Endothelial cell of umbilical vein (primary cell): ENCODE results near the gene ABTB2. TPM values are rescaled to one million over a fixed set of nuclear protein-coding genes. Genes with fewer than 3 reads are reported as not detected.

Experiments used
- BruUV-seq: library from RNA; stranded (reverse); fragments of 400-500 nt; replicated peaks from 2 replicates; lab custom pipeline; 2021; lab: Mats Ljungman, UMichigan
- CTCF ChIA-PET: fragments of 300-600, 350-600 bp; sonication (Branson Sonifier 250); formaldehyde crosslinking; loops from one replicate; lab custom pipeline; 2021; ENCODE audit warnings: antibody characterized with exemption, inconsistent platforms; lab: Charles Lee
- POLR2A ChIA-PET: fragments of 300-600, 350-600 bp; sonication (Branson Sonifier 250); formaldehyde crosslinking; loops from one replicate; lab custom pipeline; 2021; ENCODE audit warnings: antibody characterized with exemption, inconsistent platforms; lab: Charles Lee
- DNase-seq: peaks from one replicate; pipeline ENCODE4 v3.0.0-alpha.2; 2011; ENCODE audit warnings: low read depth, low spot score
- FAIRE-seq: peaks from 2 replicates; lab custom pipeline; 2011; peaks lifted over from hg19 to GRCh38; lab: Jason Lieb, UNC
- H2AFZ ChIP-seq: 2 replicates; pipeline ENCODE4 v1.6.0; 2012; ENCODE audit warnings: low read depth, low read length, control low read depth, inconsistent platforms
- H3K27ac ChIP-seq: 2 replicates; pipeline ENCODE4 v1.5.1; 2011; ENCODE audit warnings: low read depth, mild to moderate bottlenecking, control low read depth, low read length, moderate library complexity; ENCODE audit not compliant: insufficient read depth
- H3K27me3 ChIP-seq, 2 experiments: 2 replicates each; pipeline versions ENCODE4 v1.6.0 to v1.6.1; 2011; ENCODE audit warnings: low read length in 2 of 2, mixed read lengths in 1 of 2; ENCODE audit not compliant: control insufficient read depth in 2 of 2, insufficient read depth in 2 of 2
- H3K36me3 ChIP-seq, 2 experiments: 2 replicates in 1 of 2; 3 replicates in 1 of 2; pipeline ENCODE4 v1.5.1; 2011; ENCODE audit warnings: low read length in 2 of 2, mild to moderate bottlenecking in 1 of 2, moderate library complexity in 1 of 2; ENCODE audit not compliant: control insufficient read depth in 2 of 2, insufficient read depth in 2 of 2; ENCODE audit errors: extremely low read depth in 1 of 2
- H3K4me1 ChIP-seq: 3 replicates; pipeline ENCODE4 v1.5.1; 2011; ENCODE audit warnings: mild to moderate bottlenecking, low read length; ENCODE audit not compliant: control insufficient read depth, insufficient read depth; ENCODE audit errors: extremely low read depth
- H3K4me2 ChIP-seq: 2 replicates; pipeline ENCODE4 v1.6.1; 2011; ENCODE audit warnings: low read length, control low read depth, mixed read lengths; ENCODE audit not compliant: insufficient read depth
- H3K4me3 ChIP-seq, 3 experiments: fragments of 200-600 bp in 1 of 3; sonication (generic), shearing (Covaris generic) in 1 of 3; replicated peaks in 1 of 3; 2 replicates each; pipeline ENCODE4 v1.5.1; 2011 to 2016; ENCODE audit warnings: control low read depth in 3 of 3, low read length in 3 of 3, mild to moderate bottlenecking in 2 of 3, inconsistent platforms in 1 of 3, low read depth in 1 of 3, moderate library complexity in 1 of 3; ENCODE audit not compliant: insufficient read depth in 1 of 3
- H3K79me2 ChIP-seq: 2 replicates; pipeline ENCODE4 v1.6.0; 2012; ENCODE audit warnings: low read length, inconsistent platforms; ENCODE audit not compliant: control insufficient read depth, insufficient read depth
- H3K9ac ChIP-seq: replicated peaks from 2 replicates; pipeline ENCODE3; 2011; ENCODE audit warnings: low read length, control low read depth; ENCODE audit not compliant: insufficient read depth; ENCODE audit errors: extremely low read depth
- H3K9me1 ChIP-seq: replicated peaks from 3 replicates; pipeline ENCODE4 v1.6.0; 2011; ENCODE audit warnings: mild to moderate bottlenecking, low read length; ENCODE audit not compliant: control insufficient read depth, insufficient read depth; ENCODE audit errors: extremely low read depth
- H3K9me3 ChIP-seq: replicated peaks from 2 replicates; pipeline ENCODE4 v1.5.1; 2012; ENCODE audit warnings: low read length, inconsistent platforms; ENCODE audit not compliant: control insufficient read depth, insufficient read depth
- H4K20me1 ChIP-seq: replicated peaks from 2 replicates; pipeline ENCODE3; 2011; ENCODE audit warnings: mild to moderate bottlenecking, low read length; ENCODE audit not compliant: control insufficient read depth, insufficient read depth; ENCODE audit errors: extremely low read depth
- CTCF ChIP-seq, 2 donors: IDR thresholded peaks; 1 replicate in 1 of 2; 2 replicates in 1 of 2; pipeline ENCODE4 v1.5.1; 2011; ENCODE audit warnings: low read length in 2 of 2, mild to moderate bottlenecking in 2 of 2, moderate library complexity in 2 of 2, control low read depth in 1 of 2, inconsistent platforms in 1 of 2, low read depth in 1 of 2; ENCODE audit not compliant: insufficient read depth in 1 of 2; ENCODE audit errors: extremely low read depth in 1 of 2
- EZH2 ChIP-seq: IDR thresholded peaks from 2 replicates; pipeline ENCODE4 v1.6.1; 2012; ENCODE audit warnings: borderline replicate concordance, low read depth, mild to moderate bottlenecking, moderate library complexity, low read length, inconsistent platforms; ENCODE audit not compliant: severe bottlenecking
- FOS ChIP-seq: IDR thresholded peaks from 2 replicates; pipeline ENCODE4 v1.6.1; 2011; ENCODE audit warnings: mild to moderate bottlenecking, low read length, moderate library complexity, borderline replicate concordance; ENCODE audit not compliant: insufficient read depth
- GATA2 ChIP-seq: IDR thresholded peaks from 2 replicates; pipeline ENCODE4 v1.7.0; 2011; ENCODE audit warnings: low read depth, mild to moderate bottlenecking, moderate library complexity, mixed read lengths, low read length; ENCODE audit not compliant: insufficient read length, insufficient read depth
- JUN ChIP-seq: IDR thresholded peaks from 2 replicates; pipeline ENCODE4 v1.6.1; 2011; ENCODE audit warnings: borderline replicate concordance, low read depth; ENCODE audit not compliant: insufficient read length, insufficient read depth
- MYC ChIP-seq: IDR thresholded peaks from one replicate; pipeline ENCODE4 v1.6.1; 2011; ENCODE audit warnings: mild to moderate bottlenecking, low read depth, low read length
- POLR2A ChIP-seq: IDR thresholded peaks from 2 replicates; pipeline ENCODE4 v1.6.1; 2012; ENCODE audit warnings: low read depth, mild to moderate bottlenecking, control low read depth, low read length
- POLR2AphosphoS5 ChIP-seq: IDR thresholded peaks from 2 replicates; pipeline ENCODE4 v1.6.1; 2012; ENCODE audit warnings: low read depth, mild to moderate bottlenecking, control low read depth, low read length, moderate library complexity; ENCODE audit not compliant: insufficient read depth
- dilution Hi-C: fragments of 300-500 bp; cut with MboI; formaldehyde crosslinking; loops from one replicate; pipeline ENCODE4 v1.15.0; 2019; ENCODE audit warnings: low sequenced_read_pairs; ENCODE audit not compliant: extremely low pct_ligation_motif_present
- intact Hi-C: fragments of 100-400 bp; cut with micrococcal nuclease; formaldehyde crosslinking; loops from one replicate; pipeline ENCODE4 v1.10.0; 2022
- polyA plus RNA-seq, 4 experiments: library from polyadenylated mRNA; depleted of rRNA in 3 of 4; stranded (reverse) in 3 of 4; unstranded in 1 of 4; fragments of >200 nt; gene quantifications; 2 replicates each; pipeline versions ENCODE4 v1.2.1 to v1.2.3, GENCODE V29; 2011 to 2012; ENCODE audit warnings: missing spikeins in 1 of 4
- total RNA-seq: library from RNA; stranded (reverse); gene quantifications from 2 replicates; pipeline ENCODE4 v1.2.3, GENCODE V29; 2021
- TF ChIP-seq, protein P1 (sequence below): IDR thresholded peaks from 2 replicates; pipeline ENCODE4 v1.6.1; 2011; ENCODE audit not compliant: insufficient read depth, insufficient read length

Gene ABTB2
- total and polyA plus RNA-seq, 2 donors (not counting 3 experiments of a cell fraction or from before 2014, with no cell fraction given): 0.11 to 0.14 TPM

DNA sequence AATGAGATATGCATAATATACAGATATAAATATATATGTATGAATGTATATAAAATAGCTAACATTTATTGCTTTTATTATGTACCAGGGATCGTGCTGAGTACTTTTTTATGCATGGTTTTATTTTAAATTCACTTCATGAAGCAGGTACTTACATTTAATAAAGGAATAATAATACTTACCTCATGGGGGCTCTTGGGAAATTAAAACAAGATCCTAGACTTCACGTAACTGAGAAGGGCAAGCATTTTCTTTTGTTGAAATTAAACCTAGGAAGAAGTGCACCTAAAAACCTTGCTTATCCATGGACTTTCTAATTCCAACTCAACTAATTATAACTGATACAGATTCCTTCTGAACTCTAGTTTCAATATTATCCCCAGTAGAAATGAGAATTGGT, 40.0 kb upstream of the ABTB2 start:
- Histone ChIP-seq H3K4me3 (no peak overlapping the region), H3K4me1 (no peaks in the 10 kb centered on the region), H3K79me2 (no peaks in the 10 kb centered on the region), H4K20me1 (no peaks in the 10 kb centered on the region), H3K36me3 (no peaks in the 10 kb centered on the region), H3K9me1 (no peaks in the 10 kb centered on the region), H2AFZ (no peak overlapping the region), H3K9me3 (no peaks in the 10 kb centered on the region), H3K27me3 (no peaks in the 10 kb centered on the region), H3K9ac (no peak overlapping the region), H3K4me2 (no peak overlapping the region), H3K27ac (no peak overlapping the region)
- no TSS peak for BruUV-seq
- CTCF ChIA-PET: no interaction called here
- intact Hi-C loops (no loop called here), dilution Hi-C loops (no loop called here)
- DNase-seq (no peak), FAIRE-seq (no peak)
- POLR2A ChIA-PET: no interaction called here
- no peak for TF ChIP-seq EZH2
- TF ChIP-seq JUN: no peak
- no peak for TF ChIP-seq POLR2A
- TF ChIP-seq CTCF (IDR thresholded peaks at IDR 0.05; ENCODE audit: extremely low read depth in 1 of 2, insufficient read depth in 1 of 2, low read depth in 1 of 2, low read length in 2 of 2): no peak
- no peak for TF ChIP-seq MYC
- no peak for TF ChIP-seq FOS
- no peak for TF ChIP-seq POLR2AphosphoS5

DNA sequence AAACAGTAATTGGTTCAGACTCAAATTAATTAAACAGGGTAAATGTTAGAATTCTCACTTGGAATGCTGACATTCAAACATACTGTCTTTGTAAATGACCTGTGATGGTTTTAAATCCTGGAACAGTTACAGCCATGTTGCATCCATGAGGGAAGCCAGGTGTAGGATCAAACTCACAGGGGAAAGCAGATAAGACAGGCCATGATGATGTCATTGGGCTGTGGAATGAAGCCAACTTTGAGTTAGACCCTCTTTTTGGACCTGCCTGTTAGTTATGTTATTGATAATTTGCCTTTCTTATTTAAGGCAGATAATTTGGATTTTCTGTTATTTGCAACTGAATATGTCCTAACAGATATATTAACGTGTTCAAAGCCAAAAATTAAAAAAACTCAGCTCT, 39.3 kb upstream of the ABTB2 start:
- no peak for TF ChIP-seq POLR2A
- TF ChIP-seq FOS: no peak
- no peak for TF ChIP-seq JUN
- TF ChIP-seq POLR2AphosphoS5: no peak
- TF ChIP-seq, protein P1, sequence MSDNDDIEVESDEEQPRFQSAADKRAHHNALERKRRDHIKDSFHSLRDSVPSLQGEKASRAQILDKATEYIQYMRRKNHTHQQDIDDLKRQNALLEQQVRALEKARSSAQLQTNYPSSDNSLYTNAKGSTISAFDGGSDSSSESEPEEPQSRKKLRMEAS: no peak
- no peak for TF ChIP-seq EZH2
- TF ChIP-seq GATA2: no peak
- TF ChIP-seq MYC: no peak
- no peak for TF ChIP-seq CTCF (IDR thresholded peaks at IDR 0.05; ENCODE audit: extremely low read depth in 1 of 2, insufficient read depth in 1 of 2, low read depth in 1 of 2, low read length in 2 of 2)
- intact Hi-C loops (no loop called here), dilution Hi-C loops (no loop called here)
- Histone ChIP-seq H3K9ac (no peak overlapping the region), H3K36me3 (no peaks in the 10 kb centered on the region), H3K9me3 (no peaks in the 10 kb centered on the region), H3K9me1 (no peaks in the 10 kb centered on the region), H2AFZ (no peak overlapping the region), H3K79me2 (no peaks in the 10 kb centered on the region), H3K27me3 (no peaks in the 10 kb centered on the region), H3K4me3 (no peak overlapping the region), H3K4me1 (no peaks in the 10 kb centered on the region), H4K20me1 (no peaks in the 10 kb centered on the region), H3K4me2 (no peak overlapping the region), H3K27ac (no peak overlapping the region)
- BruUV-seq: no TSS peak
- FAIRE-seq (no peak), DNase-seq (no peak)
- CTCF ChIA-PET: no interaction called here
- POLR2A ChIA-PET: no interaction called here
